HepG2 (cell line): ENCODE results near the gene TMEM165. TPM values are rescaled to one million over a fixed set of nuclear protein-coding genes. Genes with fewer than 3 reads are reported as not detected.

Experiments
- HNF4A ChIP-seq: sonication (generic); formaldehyde crosslinking; IDR thresholded peaks from 2 replicates; pipeline ENCODE4 v1.4.0; 2020; ENCODE audit warnings: missing genetic modification reagents
- ZNF160 ChIP-seq: sonication (generic); formaldehyde crosslinking; IDR thresholded peaks from 2 replicates; pipeline ENCODE4 v1.8.0; 2022; ENCODE audit warnings: mild to moderate bottlenecking, inconsistent platforms, missing genetic modification reagents
- ZNF318 ChIP-seq: sonication (generic); formaldehyde crosslinking; IDR thresholded peaks from 2 replicates; pipeline ENCODE4 v1.4.0; 2020; ENCODE audit warnings: mild to moderate bottlenecking, missing genetic modification reagents
- ZNF687 ChIP-seq: sonication (generic); formaldehyde crosslinking; IDR thresholded peaks from 2 replicates; pipeline ENCODE4 v1.5.1; 2020; ENCODE audit warnings: mild to moderate bottlenecking, missing genetic modification reagents, moderate library complexity
- polyA plus RNA-seq, 8 experiments: library from polyadenylated mRNA; depleted of rRNA in 3 of 8; stranded (reverse) in 7 of 8; unstranded in 1 of 8; fragments of >200 nt; fragmentation: Illumina TruSeq in 4 of 8; extraction: Trizol in 4 of 8; gene quantifications; 2 replicates each; pipeline versions ENCODE4 v1.2.1 to v1.2.3, GENCODE V29; 2011 to 2016; ENCODE audit warnings: low read depth in 4 of 8, missing spikeins in 1 of 8, mixed read lengths in 1 of 8; ENCODE audit not compliant: insufficient read depth in 1 of 8
- total RNA-seq, 5 experiments: library from RNA; depleted of rRNA; stranded (reverse); fragments of >200 nt; fragmentation: Illumina TruSeq; extraction: Trizol; gene quantifications; 2 replicates each; pipeline ENCODE4 v1.2.3, GENCODE V29; 2016; ENCODE audit warnings: low read depth in 1 of 5

The TMEM165 gene
- total and polyA plus RNA-seq, 2 of the 13 experiments (the other 11 are each of a cell fraction or from before 2014, with no cell fraction given) = 54.6 to 103 TPM

GRCh38 chr4:55381502-55381901 is 14.3 kb upstream of the TMEM165 start (continued):
- TF ChIP-seq ZNF318 = no peak
- peak; percentile 28; the same call in 1 of the 2 replicates for TF ChIP-seq HNF4A (CRISPR knock-in tag)
- peak; percentile 47 for TF ChIP-seq ZNF687 (CRISPR knock-in tag)
- no peak for TF ChIP-seq ZNF160 (CRISPR knock-in tag)
